Hypothalamus (tissue), 51 donors: ENCODE measurements around the gene CHD9NB.
"Not testable (repeated sequence)": the region's sequence is repeated elsewhere in the genome, so short reads cannot be mapped to it uniquely, and the experiment has no call there.

Experiments
- DNase-seq, 51 donors: peaks; one replicate each; lab custom pipeline; 2025; lab: John Stamatoyannopoulos, UW

Gene CHD9NB

DNA sequence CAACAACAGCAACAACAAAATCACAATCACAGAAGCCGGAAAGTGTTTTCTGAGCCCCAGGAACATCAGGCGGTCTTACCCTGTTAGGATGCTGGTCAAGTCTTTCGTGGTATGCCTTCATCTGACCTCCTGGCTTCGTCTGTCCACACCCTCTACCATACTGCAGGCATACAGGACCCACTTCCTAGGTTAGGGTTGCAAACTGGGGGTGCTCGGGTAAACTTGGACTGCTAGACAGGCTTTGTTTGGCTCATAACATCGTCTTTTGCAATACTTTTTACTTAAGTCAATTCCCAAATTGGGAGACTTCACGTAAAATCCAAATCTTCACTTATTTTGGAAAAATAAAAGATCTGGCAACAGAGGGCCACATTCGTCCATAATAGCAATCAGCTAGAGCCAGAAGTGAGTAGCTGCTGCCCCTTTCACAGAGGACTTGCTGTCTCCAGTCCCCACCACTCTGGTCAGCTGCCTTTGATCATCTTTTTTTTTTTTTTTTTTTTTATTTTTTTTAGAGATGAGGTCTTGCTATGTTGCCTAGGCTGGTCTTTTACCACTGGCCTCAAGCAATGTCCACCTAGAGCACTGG, 32.1 kb upstream of the CHD9NB start:
- no peak for DNase-seq

DNA sequence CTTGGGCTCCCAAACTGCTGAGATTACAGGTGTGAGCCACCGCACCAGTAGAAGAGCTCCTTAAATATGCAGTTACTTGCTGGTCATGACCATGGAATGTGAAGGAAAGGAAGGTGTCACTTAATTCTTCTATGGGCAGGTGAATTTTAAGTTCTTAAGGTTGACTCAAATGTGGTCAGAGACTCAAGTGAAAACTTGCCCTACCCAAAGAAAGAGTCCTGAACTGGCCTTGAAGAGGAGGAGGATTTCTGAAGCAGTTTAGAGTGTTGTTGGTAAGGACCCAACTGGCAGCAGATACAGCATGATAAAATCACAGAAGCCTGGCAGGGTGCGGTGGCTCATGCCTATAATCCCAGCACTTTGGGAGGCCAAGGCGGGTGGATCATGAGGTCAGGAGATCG, 31.4 kb upstream of the CHD9NB start:
- no peak for DNase-seq

DNA sequence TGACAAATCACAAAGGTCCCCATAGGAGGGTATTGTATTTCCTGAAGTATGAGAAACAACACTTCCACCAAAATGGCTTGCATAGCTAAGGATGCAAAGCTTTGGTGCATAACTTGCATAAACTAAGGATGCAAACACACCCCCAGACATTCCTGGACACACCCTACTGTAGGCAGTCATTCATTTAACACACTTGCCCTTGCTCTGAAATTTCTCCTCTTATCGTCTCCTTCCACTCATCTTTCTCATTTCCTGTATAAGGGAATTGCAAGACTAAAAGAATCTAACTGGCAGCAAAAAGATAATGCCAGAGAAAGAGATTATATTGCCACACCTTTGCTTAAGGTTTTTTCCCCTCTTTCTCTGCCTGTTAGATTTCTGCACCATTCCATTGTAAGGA, 30.4 kb upstream of the CHD9NB start:
- no peak for DNase-seq

DNA sequence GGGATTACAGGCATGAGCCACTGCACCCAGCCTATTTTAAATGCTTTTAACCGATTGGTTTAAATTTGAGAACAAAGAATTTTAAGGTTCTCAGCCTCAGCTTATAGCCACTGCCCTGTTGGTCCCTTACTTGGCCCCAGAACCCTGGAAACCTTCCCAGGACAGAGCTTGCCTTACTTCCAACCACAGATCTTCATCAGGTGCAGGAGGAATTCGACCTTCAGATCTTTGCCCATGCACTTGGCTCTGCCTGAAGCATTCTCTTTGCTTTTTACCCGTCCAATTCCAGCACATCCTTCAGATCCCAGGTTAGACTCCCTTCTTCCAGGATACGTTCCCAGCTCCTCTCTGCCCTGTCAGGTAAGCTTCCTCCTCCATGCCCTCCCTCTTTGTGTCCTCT, 29.8 kb upstream of the CHD9NB start:
- DNase-seq: no peak

DNA sequence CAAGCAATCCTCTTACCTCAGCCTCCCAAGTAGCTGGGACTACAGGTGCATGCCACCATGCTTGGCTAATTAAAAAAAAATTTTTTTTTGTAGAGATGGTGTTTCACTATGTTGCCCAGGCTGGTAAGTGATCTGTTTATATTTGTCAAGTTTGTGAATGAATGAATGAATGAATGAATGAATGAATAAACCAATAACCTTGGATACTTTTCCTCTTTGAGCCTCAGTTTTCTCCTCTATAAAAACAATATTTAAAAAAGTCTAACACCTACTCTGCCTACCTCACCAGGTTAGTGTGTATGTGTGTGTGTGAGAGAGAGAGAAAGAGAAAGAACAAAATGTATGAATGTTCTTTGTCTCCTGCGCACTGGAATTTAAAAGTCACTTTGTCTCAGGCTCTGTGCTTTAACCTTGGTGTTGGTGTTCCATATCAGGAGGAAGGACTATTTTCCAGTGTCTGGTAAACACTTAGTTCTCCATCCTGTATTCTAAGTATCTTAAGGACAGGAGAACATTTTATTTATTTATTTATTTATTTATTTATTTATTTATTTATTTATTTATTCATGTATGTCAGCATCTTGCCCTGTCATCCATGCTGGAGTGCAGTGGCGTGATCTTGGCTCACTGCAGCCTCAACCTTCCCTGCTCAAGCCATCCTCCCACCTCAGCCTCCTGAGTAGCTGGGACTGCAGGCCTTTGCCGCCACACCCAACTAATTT, 29.1 kb upstream of the CHD9NB start:
- DNase-seq: no peak

DNA sequence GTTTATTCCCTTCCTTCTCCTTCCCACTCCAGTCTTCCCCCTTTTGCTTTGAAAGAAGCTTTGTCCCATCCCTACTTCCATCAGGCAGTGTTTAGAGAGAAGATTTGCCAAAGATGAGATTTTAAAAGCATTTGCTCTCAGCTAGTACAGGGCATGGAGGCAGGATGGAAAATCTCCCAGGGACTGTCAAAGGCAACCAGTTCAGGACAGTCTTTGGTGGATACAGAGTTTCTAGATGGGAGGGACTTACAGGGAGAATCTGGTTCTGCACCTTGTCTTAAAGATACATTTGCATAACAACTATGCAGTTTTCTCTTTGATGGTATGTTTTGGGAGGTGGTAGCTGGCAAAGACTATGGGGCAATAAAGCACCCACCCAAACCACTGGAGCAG, 28.3 kb upstream of the CHD9NB start:
- DNase-seq: no peak

DNA sequence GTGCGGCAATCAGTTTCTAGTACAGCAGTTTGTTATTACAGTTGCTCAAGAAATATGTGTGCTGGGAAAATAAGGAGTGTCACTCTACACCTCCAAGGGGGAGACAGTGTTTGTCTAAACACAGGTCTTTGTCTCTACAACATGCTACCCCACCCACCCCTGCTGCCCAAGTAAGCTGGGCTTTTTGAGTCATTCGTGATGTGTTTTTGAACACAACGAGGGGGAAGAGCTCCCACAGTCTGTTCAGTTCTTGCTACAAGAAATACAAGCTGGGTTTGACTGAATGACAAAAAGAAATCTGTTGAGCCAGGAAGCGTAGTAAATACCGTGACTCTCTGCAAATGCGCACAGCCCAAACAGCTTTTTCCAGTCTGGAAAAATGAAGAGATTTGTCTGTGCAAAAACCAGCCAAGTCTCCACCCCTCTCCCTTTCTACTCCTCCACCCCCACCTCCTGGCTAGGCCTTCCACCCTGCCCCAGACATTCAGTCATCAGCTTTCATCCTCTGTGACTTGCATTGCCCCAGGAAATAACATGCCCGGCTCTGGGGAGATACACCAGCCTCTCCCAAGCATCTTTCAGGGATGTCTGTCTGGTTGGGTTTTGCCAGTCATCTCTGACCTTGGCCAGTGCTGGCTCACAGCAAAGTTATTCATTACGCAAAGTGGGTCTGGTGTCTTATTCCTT, 27.8 kb upstream of the CHD9NB start:
- DNase-seq: peak in 19 of 51 donors; percentile 1 to 84 (median 27)

DNA sequence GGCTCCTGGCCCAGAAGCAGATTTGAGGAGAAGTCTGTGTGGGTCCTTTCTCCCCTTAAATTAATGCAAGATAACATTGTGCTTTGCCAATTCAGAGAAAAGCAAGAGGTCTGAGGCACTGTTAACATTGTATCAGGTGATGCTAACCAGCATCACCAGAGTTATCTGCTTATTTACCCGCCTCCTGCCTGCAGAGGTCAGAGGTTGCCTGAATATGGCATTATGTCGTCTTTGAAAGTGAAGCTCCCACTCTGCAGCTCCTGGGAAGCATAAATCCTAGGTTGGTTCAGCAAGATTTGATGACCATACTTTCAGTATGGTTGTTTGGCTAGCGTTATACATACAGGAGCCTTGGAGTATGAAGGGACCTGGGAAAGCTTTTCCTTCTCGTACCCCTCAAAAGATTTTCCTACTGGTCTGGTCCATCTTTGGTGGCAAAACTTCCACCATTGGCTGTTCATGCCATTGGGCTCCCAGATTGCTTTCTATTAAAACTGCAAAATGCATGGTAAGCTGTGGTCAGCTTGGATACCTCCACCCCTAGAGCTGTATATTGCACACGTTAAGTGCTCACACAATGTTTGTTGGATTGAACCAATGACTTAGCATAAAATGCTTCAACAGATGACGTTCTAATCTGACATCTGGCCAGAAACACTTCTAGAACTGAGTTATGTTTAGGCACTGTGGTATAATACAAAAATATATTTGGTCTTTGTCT, 26.2 kb upstream of the CHD9NB start:
- DNase-seq: peak in 1 of 51 donors; percentile 6

DNA sequence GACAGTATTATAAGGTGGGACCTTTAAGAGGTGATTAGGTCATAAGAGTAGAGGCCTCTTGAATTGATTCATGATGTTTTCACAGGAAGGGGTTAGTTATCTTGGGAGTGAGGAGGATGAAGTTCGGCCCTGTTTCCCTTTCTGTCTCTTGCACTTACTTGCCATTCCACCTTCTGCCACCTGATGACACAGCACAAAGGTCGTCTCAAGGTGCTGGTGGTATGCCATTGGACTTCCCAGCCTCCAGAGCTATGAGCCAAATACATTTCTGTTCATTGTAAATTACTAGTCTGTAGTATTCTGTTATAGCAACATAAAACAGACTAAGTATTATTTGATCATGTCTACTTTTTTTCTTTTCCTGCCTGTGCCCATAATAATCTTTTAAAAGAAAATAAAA, 25.6 kb upstream of the CHD9NB start:
- DNase-seq: no peak

DNA sequence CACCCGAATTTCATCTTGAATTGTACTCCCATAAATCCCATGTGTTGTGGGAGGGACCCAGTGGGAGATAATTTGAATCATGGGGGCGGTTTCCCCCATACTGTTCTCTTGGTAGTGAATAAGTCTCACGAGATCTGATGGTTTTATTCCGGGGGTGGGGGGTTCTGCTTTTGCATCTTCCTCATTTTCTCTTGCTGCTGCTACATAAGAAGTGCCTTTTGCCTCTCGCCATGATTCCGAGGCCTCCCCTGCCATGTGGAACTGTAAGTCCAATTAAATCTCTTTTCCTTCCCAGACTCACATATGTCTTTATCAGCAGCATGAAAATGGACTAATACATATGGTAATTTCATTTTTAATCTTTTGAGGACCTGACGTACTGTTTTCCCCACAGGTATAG, 22.8 kb upstream of the CHD9NB start:
- DNase-seq: not testable (repeated sequence)

DNA sequence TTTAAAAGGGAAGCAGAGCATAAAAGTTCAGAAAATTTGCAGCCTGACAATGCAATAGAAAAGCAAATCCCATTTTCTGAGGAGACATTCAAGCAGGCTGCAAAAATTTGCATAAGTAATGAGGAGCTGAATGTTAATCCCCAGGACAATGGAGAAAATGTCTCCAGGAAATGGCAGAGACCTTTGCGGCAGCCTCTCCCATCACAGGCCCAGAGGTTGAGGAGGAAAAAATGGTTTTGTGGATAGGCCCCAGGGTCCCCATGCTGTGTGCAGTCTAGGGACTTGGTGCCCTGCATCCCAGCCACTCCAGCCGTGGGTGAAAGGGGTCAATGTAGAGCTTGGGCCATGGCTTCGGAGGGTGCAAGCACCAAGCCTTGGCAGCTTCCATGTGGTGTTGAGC, 21.6 kb upstream of the CHD9NB start:
- not testable (repeated sequence) for DNase-seq

DNA sequence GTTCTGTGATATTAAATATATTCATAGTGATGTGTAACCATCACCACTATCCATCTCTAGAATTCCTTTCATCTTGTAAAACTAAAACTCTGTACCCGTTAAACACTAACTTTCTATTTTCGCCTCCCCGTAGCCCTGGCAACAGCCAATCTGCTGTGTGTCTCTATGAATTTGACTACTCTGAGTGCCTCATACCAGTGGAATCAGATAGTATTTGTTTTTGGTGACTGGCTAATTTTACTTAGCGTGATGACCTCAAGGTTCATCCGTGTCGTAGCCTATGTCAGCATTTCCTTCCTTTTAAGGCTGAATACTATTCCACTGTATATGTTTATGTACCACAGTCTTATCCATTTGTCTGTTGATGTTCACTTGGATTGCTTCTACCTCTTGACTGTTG, 20.3 kb upstream of the CHD9NB start:
- DNase-seq: no peak

DNA sequence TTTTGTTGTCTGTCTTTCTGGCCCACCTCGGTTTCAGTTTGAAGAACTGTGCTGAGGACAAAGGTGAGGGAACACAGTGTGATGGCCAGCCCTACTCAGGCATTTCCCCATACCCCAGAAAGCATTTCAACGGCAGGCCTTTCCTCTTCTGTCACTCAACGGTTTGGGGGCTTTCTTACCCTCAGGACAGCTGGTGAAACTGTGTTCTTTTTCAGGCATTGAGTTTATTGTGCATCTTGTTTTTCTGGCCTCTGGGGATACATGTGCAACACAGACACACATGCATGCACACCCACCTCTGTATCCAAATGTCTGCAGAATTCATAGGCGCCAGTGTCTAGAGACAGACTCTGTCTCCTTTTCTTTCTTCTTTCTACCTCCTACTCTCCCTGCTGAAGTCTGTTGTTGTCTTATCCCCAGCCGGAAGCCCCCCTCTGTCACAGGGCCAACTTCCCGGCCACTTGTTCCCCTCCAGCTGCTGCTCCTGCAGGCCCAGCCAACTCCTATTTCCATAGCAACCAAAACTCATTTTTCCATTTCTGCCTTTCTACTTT, 19.1 kb upstream of the CHD9NB start:
- DNase-seq: peak in 26 of 51 donors; percentile 3 to 66 (median 22)

DNA sequence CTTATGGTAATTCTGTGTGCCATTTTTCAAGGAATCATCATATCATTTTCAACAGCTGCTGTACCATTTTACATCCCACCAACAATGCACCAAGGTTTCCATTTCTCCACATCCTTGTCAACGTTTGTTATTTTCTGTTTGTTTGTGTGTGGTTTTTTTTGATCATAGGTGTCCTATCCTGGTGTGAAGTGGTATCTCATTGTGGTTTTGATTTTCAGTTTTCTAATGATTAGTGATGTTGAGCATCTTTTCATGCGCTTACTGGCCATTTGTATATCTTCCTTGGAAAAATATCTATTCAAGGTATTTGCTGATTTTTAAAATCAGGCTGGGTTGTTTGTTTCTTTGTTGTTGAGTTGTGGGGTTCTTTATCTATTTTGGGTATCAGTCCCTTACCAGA, 17.1 kb upstream of the CHD9NB start:
- no peak for DNase-seq

DNA sequence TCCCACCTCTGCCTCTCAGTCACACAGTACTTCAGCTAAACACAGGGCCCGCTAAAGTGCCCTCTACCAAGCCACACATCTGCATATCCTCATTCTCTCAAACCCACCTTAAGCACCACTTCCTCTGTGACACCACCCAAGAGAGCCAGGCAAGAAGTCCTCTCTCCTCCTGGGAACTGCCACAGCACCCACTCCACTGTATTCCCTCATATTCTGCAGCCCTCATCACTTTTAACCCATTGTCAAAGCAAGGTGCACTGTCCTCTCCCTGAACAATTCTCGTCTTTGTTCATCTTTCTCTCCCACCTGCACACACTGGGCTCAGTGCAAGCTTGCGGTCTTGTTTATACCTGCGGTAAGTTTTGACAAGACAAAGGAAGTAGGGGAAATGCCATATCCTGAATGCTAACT, 15.7 kb upstream of the CHD9NB start:
- DNase-seq: no peak

DNA sequence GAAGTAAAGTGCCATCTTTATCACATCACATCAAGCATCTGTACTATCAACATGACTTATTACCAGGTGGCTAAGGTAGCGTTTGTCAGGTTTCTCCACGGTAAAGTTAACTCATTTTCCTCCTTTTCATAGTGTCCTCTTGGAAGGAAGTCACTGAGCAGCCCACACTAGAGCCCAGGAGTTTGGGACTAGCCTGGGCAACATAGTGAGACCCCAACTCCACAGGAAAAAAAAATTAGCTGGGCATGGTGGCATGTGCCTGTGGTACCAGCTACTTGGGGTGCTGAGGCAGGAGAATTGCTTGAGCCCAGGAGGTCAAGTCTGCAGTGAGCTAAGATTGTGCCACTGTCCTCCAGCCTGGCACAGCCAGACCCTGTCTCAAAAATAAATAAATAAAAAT, 15.0 kb upstream of the CHD9NB start:
- no peak for DNase-seq

DNA sequence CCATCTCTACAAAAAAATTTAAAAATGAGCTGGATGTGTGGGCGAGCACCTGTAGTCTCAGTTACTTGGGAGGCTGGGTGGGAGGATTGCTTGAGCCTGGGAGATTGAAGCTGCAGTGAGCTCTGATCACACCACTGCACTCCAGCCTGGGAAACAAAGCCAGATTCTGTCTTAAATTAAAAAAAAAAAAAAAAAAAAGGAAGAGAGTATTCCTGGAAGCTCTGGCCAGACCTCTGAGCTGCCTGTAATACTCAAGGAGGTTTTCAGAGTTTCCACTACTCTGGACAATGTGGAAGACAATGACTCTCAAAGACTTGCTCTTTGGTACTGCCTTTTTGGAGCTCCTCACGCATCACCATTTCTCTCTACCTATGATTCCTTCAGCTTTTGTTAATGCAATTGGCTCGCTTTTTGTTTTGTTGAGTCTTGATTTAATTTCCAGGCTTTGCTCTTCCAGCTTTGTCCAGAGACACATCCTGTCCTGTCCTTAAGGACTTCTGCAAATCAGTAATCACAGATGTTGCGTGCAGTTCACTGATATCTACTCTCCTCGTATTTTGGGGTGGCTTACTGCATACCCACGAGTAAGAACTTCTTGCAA, 12.9 kb upstream of the CHD9NB start:
- no peak for DNase-seq

DNA sequence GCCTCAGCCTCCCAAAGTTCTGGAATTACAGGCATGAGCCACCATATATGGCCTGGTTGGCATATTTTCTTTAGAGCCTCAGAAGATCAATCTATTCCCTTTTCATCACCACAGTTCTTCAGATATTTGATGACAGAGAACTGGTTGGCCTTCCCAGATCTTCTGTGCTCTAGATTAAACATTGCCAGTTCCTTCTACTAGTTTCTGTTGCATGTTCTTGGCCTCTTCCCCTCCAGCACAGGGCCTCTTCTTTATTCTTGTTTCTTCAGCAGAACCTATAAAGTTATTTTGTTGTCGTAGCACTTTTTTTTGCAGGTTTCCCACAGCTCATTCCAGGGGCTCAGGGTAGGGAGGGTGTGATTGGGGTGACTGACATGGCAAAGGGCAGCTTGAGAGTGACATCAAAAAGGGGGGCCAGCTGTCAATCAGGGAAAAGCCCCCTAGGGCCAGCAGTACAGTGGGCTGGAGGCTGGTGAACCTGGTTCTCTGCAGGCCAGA, 11.4 kb upstream of the CHD9NB start:
- DNase-seq: no peak

DNA sequence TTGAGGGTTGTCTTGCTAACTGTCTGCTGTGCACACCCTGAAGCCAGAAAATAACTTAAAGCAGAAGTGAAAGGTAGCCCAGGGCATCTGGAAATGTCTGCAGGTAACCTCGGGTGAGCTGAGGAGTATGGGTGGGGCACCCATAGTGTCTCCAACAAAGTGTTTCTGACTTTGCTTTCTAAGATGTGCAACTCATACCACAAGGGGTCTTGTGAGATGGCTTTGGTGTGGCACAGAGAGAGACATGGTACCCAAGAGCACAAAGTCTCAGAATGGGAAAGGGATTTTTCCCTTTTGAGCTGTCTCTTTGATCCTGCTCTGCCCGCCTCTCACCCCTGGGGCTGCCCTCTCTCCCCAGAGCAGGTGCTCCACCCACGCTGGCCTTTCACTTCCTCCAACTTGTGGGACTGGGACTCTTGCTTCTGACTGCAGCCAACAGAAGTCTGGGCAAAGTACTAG, 9.0 kb upstream of the CHD9NB start:
- peak in 12 of 51 donors; percentile 3 to 41 (median 10) for DNase-seq

DNA sequence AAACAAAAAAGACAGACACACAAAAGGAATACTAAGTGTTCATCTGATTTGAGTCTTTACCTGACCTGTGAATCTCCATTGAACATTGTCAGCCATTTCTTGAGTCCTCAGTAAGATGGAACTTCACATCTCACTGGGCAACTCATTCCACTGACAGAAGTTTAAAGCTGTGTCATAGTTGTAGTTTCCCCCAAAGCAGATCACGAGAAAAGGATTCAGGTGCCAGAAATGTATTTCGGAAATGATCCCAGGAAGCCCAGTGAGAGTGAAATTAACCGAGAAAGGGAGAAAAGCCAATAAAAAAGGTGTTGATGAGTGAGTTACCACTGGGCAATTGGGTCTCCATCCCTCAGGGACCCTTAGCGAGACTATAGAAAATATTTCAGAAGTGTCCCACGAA, 8.6 kb upstream of the CHD9NB start:
- DNase-seq: no peak
